Measurements from ENCODE around the gene CDSN. TPM values are rescaled to one million over a fixed set of nuclear protein-coding genes. Genes with fewer than 3 reads are reported as not detected.
A peak's percentile ranks its signal among the peaks of the same experiment; 100 is the strongest.

Gene CDSN
- total RNA-seq, 4 donors from 2014 or later, result 0.13 TPM; not detected in 3

GRCh38 chr6:31132806-31133205, 12.6 kb upstream of the CDSN start:
- H3K27me3 ChIP-seq, result peaks cover 0 to 3% (median 0%) of the 10 kb centered on the region in 4 donors
- 58 to 69% methylated on average over 4 to 5 of the region's 6 CpGs for WGBS, 2 donors
- no peaks in the 10 kb centered on the region for H3K36me3 ChIP-seq
- H3K4me3 ChIP-seq, result no peak overlapping the region
- TF ChIP-seq CTCF (IDR thresholded peaks at IDR 0.05), result no peak
- intact Hi-C loops (cut with DNase I), result no loop called here
- no peaks in the 10 kb centered on the region for H3K9me3 ChIP-seq
- DNase-seq, result no peak
- H3K4me1 ChIP-seq, result peaks cover 4 to 26% (median 4%) of the 10 kb centered on the region in 3 donors
- no peak overlapping the region for H3K27ac ChIP-seq

GRCh38 chr6:31131595-31131994, 11.3 kb upstream of the CDSN start:
- peaks cover 0 to 3% (median 0%) of the 10 kb centered on the region in 4 donors for H3K27me3 ChIP-seq
- no peaks in the 10 kb centered on the region for H3K36me3 ChIP-seq
- intact Hi-C loops (cut with DNase I), result no loop called here
- no peak overlapping the region for H3K4me3 ChIP-seq
- H3K4me1 ChIP-seq, result peaks cover 0 to 28% (median 1%) of the 10 kb centered on the region in 3 donors
- TF ChIP-seq CTCF (IDR thresholded peaks at IDR 0.05) (no peak), POLR2A (IDR thresholded peaks at IDR 0.05) (no peak)
- H3K27ac ChIP-seq, result no peak overlapping the region
- no peaks in the 10 kb centered on the region for H3K9me3 ChIP-seq
- 90 to 91% methylated on average over 3 of the region's 3 CpGs for WGBS, 2 donors
- no peak for DNase-seq

GRCh38 chr6:31130751-31131150, 10.5 kb upstream of the CDSN start:
- DNase-seq, result no peak
- H3K36me3 ChIP-seq, result no peaks in the 10 kb centered on the region
- intact Hi-C loops (cut with DNase I), result no loop called here
- no peaks in the 10 kb centered on the region for H3K9me3 ChIP-seq
- H3K4me3 ChIP-seq, result no peak overlapping the region
- H3K27ac ChIP-seq, result no peak overlapping the region
- TF ChIP-seq POLR2A (IDR thresholded peaks at IDR 0.05), result no peak
- TF ChIP-seq CTCF (IDR thresholded peaks at IDR 0.05), result no peak
- H3K27me3 ChIP-seq, result peaks cover 0 to 3% (median 0%) of the 10 kb centered on the region in 4 donors
- peaks cover 0 to 37% (median 8%) of the 10 kb centered on the region in 3 donors for H3K4me1 ChIP-seq
- WGBS, 2 donors, result 93 to 100% methylated on average over 3 of the region's 3 CpGs

- Histone ChIP-seq H3K36me3 (no peaks in the 10 kb centered on the region), H3K9me3 (no peaks in the 10 kb centered on the region), H3K27ac (no peak overlapping the region), H3K4me3 (no peak overlapping the region), H3K4me1 (peaks cover 4 to 53% (median 17%) of the 10 kb centered on the region in 3 donors), H3K27me3 (peaks cover 0 to 3% (median 0%) of the 10 kb centered on the region in 4 donors)
- WGBS, 2 donors, result 39 to 58% methylated on average over 4 of the region's 4 CpGs
- TF ChIP-seq CTCF (IDR thresholded peaks at IDR 0.05), result no peak
- TF ChIP-seq POLR2A (IDR thresholded peaks at IDR 0.05), result no peak
- DNase-seq, result no peak
- intact Hi-C loops (cut with DNase I), result no loop called here
Measured at GRCh38 chr6:31129130-31129529, 8.9 kb upstream of the CDSN start.

- Histone ChIP-seq H3K4me3 (no peak overlapping the region), H3K9me3 (no peaks in the 10 kb centered on the region), H3K4me1 (peaks cover 4 to 61% (median 17%) of the 10 kb centered on the region in 3 donors), H3K36me3 (no peaks in the 10 kb centered on the region), H3K27me3 (peaks cover 0 to 3% (median 0%) of the 10 kb centered on the region in 4 donors), H3K27ac (no peak overlapping the region)
- intact Hi-C loops (cut with DNase I), result no loop called here
- WGBS, 2 donors, result 3 to 8% methylated on average over 3 to 8 of the region's 8 CpGs
- TF ChIP-seq CTCF (IDR thresholded peaks at IDR 0.05) (peak; percentile 63 to 87 (median 77)), POLR2A (IDR thresholded peaks at IDR 0.05) (no peak)
- no peak for DNase-seq
Measured at GRCh38 chr6:31128093-31128676, 7.9 kb upstream of the CDSN start.

All from esophagus squamous epithelium (tissue), 5 donors.